T-helper 1 cell (primary cell): ENCODE results near the gene CASQ2.
A peak's percentile ranks its signal among the peaks of the same experiment; 100 is the strongest.
"Not testable (repeated sequence)": the region's sequence is repeated elsewhere in the genome, so short reads cannot be mapped to it uniquely, and the experiment has no call there.

Experiments
- DNase-seq, 5 donors: peaks; one replicate each; pipeline ENCODE4 v3.0.0-alpha.2; 2012 to 2020
- total RNA-seq, 4 donors: gene quantifications; one replicate each; lab custom pipeline; 2026; lab: John Stamatoyannopoulos, UW

CASQ2 gene
- 0 reads per million in 4 donors for total RNA-seq

DNA sequence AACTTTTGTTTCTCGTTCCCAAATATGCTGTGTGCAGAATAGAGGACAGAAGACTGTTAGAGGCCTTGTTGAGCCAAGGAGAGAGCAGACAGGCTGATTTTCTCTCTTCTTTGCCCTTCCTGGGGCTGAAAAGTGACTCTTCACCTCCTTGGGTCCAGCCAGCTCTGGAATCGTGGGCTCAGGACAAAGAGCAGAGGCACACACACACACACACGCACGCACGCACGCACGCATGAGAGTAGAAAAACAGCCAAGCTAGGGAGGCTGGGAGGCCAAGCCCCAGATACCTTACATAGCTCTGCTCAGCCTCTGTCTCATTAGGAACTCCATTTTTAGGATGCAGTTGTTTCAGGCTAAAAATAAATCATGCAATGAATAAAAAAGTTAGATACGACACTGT, at the start of gene CASQ2:
CASQ2 (minus strand) TSS at position 166 of the 400 bp plus-strand sequence. CDS start 173 bp downstream, outside the sequence.
- no peak for DNase-seq

DNA sequence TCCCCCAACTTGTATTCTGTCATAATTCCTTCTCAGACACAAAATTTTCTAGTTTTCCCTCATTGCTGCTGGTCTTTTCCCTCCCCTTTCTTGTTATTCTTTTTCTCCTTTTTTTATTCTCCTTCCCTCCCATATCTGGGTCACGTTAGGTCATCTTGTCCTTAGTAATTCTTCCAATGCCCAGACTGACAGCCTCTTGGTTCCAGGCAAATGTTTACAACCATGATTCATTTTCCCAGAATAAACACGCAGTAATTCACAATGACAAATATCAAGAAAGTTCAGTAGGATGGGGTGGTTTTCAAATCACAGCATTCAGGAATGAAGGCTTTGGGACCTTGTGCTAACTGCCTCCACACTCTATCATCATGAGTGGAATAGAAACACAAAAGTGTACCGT, 47.2 kb upstream of the CASQ2 start:
- no peak for DNase-seq

DNA sequence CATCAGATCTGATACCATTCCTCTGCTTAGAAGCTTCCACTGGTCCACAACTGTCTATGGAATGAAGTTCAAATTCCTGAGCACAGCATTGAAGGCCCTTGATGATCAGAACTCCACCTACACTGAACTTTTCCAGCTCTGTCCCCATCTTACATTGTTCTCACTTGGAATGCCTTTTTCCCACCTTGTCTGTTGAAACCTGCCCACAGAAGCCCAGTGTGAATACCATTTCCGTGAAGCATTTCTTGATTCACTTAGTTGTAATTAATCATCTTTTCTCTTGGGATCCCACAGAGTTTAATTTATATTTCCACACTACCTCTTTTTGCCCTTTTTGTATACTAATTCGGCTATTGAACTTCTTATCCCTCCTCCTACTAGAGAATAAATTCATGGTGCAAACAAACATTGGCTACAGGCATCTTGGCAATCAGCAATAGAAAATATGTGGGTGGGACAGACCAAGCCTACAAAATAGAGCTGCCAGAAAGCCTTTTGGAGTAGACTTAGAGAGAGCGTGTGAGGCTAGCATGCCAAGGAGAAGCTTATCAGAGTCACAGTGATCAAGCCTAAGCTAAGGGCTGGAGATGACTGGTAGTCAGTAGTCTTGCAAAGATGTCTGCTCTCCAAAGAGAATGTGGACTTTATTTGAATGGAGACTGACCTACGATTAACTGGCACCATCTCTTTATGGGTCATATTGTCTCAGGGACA, 46.3 kb upstream of the CASQ2 start:
- DNase-seq: no peak

DNA sequence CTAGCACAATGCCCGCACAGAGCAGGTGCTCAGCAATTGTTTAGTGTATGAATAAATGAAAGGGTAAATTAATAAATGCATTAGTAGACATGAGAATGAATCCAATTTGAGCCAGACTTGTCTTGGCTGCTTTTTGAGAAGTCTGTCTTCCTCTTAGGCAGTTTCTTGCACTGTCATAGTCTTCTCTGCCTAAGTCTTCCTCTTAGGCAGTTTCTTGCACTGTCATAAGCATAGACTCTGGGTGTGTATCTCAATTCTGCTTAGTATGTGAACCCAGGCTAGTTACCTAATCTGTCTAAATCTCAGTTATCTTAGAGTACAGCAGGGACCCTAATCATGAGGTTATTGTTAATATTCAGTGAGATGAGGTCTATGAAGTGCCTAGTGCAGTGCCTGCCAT, 45.2 kb upstream of the CASQ2 start:
- no peak for DNase-seq

DNA sequence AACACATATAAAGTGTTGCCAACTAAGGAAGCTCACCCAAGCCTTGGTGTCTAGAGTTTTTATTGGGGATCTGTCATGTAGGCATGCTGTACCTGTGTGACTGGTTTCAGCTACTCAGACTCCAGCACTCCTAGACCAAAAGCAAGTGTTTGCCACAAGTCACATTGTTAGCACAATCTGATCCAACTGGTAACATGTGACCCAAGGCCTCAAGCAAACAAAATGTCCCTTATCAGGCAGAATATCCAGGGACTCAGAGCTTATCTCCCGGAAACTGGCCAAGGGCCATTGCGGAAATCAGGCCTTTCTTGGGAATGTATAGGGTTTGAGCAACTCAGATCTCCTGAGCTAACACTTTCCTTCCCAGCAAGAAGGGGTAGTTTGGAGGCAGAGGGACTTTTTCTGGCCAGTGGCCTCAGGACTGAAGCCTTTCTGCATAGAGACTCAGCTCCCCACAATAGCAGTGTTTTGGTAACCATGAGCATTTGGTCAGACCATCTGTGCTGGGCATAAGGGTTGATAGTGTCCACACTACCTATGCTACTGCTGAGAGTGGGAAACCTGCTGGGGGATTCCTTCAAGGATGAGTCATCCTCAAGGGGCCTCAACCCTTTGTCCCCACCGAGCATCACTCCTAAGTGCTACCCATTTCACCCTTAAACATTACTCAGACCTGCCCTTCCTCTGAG, 42.8 kb upstream of the CASQ2 start:
- DNase-seq: no peak

DNA sequence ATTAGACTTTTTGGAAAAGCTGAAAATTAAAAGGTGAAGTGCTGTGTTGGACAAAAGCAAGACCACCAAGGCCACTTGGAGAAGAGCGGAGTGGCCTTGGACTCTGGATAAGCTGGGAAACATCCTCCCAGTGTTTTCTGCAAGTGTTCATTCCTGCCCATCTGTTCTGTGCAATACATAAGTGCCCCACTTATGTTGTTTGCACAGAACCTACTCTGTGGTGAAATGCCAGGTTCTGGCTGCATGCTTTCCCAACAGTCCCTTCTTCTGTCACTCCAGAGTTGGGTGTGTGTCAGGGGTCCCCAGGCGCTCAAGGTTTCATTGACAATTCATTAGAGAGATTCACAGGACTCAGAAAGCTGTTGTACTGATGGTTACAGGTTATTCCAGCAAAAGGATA, 42.1 kb upstream of the CASQ2 start:
- no peak for DNase-seq

DNA sequence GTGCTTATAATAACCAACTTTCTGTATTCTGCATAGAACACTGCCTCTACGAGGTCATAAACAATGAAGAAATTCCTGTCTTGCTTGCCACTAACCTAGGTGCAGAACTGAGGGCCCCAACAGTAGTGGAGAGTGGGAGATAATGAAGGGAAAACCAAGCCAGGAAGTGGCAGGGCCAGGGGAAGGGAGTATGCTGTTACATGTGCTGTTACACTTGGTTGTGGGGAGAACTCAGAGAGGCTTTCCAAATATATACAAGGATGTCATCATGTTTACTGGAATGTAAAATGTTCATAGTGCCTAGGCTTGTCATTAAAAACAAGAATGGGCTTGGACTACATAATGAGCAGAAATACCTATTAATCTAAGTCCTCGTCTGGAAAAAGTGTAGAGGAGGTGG, 41.3 kb upstream of the CASQ2 start:
- DNase-seq: no peak

DNA sequence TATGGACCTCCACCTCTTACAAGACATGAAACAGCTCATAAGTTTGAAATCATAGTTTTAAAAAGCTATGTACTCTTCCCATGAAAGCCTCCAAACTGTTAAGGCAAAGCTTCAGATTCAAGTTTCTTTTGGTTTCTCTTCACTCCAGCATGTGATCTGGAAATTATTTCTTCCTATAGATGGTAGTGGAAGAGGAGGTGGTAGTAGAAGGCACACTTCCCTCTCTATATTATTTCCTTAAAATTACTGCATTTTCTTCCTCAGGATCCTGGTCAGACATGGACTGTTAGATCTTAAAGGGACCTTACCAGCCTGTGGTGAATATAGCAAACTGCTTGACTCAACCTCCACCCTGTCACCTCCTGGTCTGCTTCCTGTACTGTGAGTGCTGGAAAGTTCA, 40.6 kb upstream of the CASQ2 start:
- no peak for DNase-seq

DNA sequence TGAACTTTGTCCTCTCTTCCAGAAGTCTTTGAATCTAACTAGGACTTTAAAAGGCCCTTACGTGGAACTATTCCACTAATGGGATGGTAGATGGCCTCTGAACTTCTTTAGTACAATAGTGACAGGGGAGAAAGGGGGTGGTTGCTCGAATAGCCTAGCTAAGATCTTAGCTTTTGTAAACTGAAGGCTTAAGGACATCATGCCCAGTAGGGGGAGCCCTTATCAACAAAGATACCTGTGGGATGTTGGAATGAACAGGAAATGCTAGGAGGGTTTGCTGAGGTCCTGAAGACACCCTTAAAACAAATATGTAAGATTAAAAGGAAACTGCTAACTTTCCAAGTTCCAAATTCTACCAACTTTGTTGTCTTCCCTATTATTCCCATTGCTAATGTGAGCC, 39.2 kb upstream of the CASQ2 start:
- DNase-seq: peak in 2 of 5 donors; percentile 24 to 44

DNA sequence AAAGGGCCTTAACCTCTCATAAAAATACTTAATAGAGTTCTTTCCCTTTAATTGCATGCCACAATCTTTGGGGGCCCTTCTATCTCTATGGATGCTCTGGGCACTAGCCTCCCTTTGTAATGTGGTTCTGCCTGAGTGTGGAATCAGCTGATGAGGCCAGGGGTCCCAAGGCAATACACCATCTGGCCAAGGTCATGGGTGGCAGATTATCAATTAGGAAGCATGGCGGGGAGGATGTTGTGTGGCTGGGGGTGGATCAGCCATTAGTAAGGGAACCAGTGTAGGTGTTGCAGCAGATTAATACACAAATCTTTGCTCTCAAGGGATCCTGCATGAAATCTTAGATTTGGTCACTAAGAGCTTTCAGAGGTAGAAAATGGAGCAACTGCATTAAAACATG, 37.1 kb upstream of the CASQ2 start:
- DNase-seq: no peak

DNA sequence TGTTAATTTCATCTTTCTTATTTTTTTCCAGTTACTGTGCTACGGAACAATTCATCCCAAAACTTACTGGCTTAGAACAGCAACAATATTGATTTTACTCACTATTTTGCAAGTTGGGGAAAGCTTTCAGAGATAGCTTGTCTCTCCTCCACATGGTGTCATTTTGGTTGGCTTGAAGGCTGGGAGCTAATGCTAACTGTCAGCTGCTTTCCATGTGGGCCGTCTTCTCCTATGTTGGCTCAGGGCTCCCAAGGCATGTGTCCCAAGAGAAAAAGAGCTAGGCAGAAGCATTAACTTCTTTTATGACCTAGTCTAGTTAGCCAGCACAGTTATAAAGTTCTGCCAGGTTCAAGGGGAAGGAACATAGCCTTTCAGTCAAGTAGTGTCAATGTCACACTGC, 33.9 kb upstream of the CASQ2 start:
- DNase-seq: no peak

DNA sequence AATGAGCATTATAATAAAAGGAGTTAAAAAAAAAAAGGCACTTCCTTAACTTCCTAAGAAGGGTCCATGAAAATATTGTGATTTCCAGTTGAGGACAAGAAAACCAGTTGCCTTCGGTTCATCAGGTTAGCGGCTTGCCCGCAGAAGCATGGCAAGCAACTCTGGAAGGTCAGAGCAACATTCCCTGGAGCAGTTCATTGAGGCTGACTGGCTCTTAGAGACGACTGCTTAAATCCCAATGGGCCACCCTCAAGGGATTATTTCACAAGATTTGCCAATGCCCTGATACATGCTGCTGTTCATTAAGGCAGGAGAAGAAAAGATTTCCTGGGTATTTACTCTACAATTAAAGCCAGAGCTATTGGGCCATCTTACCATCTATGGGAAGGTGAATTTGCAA, 29.0 kb upstream of the CASQ2 start:
- DNase-seq: no peak

DNA sequence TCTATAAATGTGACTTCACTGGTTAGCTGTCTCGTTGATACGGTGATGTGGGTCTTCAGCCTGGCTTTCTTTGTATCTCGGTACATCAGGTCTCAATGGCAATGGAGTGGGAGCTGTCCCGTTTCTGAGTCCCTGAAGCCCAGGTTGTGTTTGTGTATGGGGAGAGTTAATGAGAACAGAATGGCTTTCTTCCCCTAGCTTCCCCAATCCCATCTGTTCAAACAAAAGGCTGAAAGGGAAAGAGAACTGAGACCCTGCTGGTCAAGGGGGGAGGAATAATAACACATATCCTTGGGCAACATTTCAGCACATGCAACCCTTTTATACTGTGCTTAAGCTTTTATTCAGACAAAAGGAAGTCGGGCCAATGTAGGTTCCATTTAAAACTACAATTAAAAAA, 28.4 kb upstream of the CASQ2 start:
- DNase-seq: no peak

DNA sequence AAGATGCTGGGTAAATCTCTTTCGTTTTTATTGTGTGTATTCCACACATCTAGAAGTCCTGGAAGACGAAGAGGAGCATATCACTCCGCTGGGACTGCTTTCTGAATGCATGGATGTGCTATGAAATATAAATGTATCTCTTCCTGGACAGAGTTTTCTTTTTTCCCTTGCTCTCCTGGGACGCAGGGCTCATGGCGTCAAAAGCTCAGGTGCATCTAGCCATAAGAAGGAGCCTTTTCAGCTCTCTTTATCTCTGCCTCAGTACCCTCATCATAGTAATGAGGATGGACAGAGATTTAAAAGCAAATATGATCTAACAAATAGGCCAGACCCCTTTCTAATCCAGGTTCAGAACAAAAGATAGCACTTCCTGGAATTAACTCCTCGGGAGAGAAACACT, 27.5 kb upstream of the CASQ2 start:
- DNase-seq: no peak

DNA sequence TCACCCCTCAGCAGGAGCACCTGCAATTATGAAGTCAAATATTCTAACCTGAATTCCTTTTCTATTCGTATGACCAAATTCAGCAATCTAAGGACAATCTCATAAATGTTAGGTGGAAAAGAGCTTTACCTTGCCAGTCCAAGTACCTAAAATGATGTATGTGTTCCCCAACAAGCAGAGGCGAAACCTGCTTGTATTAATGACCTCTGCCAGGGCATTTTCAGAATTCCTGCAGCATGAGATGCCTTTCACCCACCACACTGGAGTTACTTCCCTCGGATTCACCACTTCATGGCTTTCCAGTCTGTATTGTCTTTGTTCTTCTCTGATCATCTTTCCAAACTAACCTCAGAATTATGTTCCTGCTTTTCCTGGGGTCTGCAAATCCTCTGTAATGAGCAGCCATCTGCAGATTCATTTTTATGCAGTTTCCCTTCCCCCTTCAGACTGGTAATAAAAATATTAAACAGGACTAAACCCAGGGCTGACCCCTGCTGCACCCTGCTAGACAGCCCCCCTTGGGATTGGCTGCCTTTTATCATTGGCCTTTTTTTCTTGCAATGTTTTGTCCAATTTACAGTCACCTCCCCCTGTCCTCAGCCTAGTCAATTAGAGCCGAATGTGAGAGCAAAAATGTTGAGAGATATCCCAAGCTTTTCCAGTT, 26.6 kb upstream of the CASQ2 start:
- DNase-seq: no peak

DNA sequence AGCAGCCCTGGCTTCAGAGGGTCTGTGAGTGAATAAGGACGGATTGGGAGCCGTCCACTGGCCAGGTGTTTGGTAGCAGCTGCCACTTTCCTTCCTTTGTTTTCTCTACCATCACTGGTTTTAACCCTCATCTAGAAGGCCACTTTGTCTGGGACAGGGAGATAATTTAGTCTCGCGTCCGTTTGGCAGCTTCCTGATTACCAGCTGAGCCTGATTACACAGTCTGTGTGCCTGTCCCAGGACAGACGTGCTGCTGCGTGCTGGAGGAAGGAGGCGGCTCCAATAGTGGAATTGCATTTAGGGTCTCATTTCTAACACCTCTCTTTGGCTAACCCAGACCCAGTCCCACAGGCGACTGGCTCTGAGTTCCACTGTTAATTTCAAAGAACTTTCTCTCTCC, 24.6 kb upstream of the CASQ2 start:
- DNase-seq: no peak

DNA sequence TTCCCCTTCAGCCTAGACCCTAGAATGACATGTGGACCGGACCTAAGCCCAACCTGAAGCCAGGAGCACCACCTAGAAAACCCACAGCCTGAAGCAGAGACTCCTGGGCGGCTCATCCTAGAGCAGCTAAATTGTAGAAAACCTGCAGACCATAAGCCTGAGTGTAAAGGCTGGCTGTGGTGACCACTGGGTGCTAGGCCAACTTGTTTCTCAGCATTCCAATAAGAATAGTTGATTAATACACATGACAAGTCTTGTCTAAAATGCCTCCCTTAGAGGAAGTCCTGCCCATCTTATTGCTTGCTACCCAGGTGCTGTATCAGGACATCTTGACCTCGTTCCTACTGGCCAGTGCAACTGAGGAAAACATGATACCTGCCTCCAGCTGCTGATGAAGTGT, 23.3 kb upstream of the CASQ2 start:
- no peak for DNase-seq

DNA sequence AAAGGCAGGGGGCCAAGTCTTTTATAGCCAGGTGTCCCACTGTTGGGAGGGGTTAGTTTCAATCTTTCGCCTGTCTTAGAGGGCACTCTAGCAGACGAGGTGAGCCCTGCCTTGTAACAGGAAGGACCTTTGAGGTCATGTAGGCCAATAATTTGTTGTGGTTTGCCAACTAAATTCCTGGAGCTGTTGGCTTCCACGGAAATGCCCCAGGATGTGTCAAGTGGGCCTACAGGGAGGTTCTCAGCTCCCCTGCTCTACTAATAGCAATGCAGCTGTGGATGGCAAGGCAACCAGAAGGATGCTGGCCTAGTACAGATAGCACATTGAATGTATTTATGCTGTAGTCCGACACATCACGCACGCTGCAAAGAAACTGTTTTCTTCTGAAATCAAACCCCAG, 22.3 kb upstream of the CASQ2 start:
- DNase-seq: no peak

DNA sequence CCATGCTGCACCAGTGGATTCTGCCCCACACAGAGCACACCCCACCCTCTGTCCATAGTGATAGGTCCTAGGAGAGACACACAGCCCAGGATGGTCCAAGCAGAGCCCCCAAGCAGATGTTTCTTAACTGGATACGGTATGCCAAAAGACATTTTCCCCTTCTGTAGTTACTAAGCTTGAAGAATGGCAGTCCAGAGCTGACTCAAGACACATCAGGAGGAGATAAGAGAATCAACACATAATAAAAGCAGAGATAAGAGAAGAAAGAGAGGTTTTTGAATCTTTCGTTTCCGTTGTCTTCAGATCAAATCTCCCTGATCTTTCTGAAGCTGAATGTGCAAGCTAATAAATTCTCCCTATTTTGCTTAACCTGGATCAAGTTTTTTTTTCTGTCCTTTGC, 21.8 kb upstream of the CASQ2 start:
- no peak for DNase-seq

DNA sequence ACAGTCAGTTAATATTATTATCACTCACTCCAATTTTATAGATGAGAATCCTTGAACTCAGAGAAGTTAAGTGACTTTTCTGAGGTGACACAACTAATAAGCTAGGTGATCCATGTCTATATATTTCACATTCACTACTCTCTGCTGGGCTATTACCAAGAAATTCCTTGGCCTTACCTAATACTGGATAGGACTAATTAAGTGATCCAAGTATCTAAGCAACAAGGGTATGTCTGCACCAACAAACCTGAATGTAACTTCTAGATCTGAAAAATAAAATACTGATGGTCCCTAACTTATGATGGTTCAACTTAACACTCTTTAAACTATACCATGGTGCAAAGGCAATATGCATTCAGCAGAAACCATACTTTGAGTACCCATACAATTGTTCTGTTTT, 14.8 kb upstream of the CASQ2 start:
- no peak for DNase-seq

DNA sequence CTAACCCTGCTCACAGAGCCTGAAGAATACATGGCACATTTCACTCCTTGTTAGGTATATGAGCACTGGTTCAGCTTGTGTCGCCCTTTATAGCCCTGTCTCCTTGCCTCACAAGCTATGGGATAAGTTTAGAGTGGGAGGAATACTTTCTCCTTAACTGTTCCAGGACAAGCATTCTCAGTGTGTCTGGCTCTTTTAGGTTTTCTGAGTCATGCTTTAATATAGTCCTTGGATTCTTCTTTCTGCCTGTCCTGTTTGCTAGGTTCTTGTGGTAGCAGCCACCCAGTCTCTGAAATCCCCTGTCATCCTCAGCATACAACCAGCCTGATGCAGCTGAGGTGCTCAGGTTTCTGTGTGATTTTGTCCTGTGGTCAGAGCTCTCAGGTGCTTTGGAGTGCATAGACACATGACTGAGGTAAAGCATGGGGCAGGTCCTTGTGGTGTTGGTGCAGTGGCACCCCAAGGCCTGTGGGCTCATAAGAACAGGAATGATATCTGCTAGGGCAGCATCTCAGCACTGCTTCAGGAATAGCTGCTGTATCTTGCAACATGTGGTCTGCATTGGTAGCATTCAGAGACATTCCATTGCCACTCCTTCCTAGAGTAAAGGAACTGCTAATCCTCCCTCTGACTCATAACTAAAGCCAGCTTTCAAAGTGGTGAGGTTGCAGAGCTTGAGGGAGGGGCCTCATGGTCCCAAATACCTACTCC, 14.2 kb upstream of the CASQ2 start:
- no peak for DNase-seq

DNA sequence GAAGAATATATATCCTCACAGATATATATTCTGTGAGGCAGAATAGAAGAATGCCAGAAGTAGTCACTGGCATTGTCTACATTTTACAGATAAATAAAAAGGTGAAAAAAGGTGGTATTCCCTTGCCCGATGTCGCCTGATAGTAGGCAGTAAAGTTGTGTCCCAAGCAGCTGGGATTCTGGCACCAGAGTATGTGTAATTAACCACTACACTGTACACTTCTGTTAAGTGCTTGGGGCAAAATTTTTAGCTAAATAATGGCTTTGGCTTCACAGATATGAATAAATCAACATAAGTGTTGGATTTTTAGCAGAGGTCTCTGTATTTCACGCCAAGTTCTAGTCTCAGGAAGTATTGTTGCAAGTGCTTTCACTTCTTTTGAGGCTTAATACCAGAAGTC, 13.3 kb upstream of the CASQ2 start:
- DNase-seq: no peak

DNA sequence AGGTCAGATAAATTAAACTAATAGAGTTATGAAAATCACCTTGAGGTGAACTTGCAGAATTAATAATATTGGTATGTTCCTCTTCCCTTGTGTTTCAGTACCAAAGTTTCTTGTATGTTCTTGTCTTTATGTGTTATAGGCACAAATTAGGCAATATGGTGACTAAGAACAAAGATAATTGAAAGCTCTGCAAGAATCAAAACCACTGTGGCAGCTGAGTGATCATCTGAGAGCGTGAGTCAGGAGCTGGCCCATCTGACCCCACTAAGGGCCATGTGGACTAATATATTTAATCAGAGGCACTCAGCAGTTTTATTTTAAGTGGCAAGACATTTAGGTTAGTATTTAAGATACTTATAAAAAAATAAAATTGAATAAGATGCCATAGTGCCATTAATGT, 12.8 kb upstream of the CASQ2 start:
- no peak for DNase-seq

DNA sequence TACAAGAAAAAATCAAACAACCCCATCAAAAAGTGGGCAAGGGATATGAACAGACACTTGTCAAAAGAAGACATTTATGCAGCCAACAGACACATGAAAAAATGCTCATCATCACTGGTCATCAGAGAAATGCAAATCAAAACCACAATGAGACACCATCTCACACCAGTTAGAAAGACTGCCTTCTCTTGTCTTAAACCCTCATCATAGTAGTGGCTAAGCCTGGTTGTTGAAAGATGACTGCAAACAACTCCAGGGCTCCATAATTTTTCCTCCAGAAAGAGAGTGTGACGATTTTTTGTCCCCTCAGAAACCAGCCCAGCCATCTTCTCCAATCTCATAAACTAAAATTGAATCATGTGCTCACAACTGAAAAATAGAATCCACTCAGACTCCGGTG, 12.1 kb upstream of the CASQ2 start:
- DNase-seq: not testable (repeated sequence)
